Measurements from ENCODE around the gene PUS10. TPM values are rescaled to one million over a fixed set of nuclear protein-coding genes. Genes with fewer than 3 reads are reported as not detected.

Gene PUS10
- total and polyA plus RNA-seq, 2 of the 8 experiments (the other 6 are each of a cell fraction or from before 2014, with no cell fraction given), result 1.3 to 3.1 TPM

- TF ChIP-seq RAD21 (IDR thresholded peaks at IDR 0.05 in 1 of 2, conservative IDR thresholded peaks at IDR 0.05 in 1 of 2; ENCODE audit: low read depth in 2 of 2, low read length in 2 of 2) (no peak), KDM5A (IDR thresholded peaks at IDR 0.05; ENCODE audit: low read length) (no peak), USF2 (IDR thresholded peaks at IDR 0.05; ENCODE audit: low read length) (no peak), SP1 (IDR thresholded peaks at IDR 0.05; ENCODE audit: low read depth, low read length) (no peak; the same call in 1 of the 2 replicates), MAX (IDR thresholded peaks at IDR 0.05) (peak; percentile 38; the same call in 1 of the 2 replicates), SP4 (IDR thresholded peaks at IDR 0.05; ENCODE audit: low read length) (no peak), CEBPB (IDR thresholded peaks at IDR 0.05; ENCODE audit: low read depth, low read length) (no peak), SIX5 (IDR thresholded peaks at IDR 0.05; ENCODE audit: low read depth, low read length) (no peak)
Measured at GRCh38 chr2:61065714-61066709, 48.0 kb upstream of the PUS10 start, which contains the start of gene SANBR (continued).
